ENCODE measurements around the gene NUTM2D.
"Not testable (repeated sequence)": the region's sequence is repeated elsewhere in the genome, so short reads cannot be mapped to it uniquely, and the experiment has no call there.

NUTM2D gene

GRCh38 chr10:87342711-87343258, 14.8 kb upstream of the NUTM2D start:
- H3K27ac Mint-ChIP-seq = peak overlapping the region; percentile 98 to 100 (median 98)
- not testable (repeated sequence) for H3K9me3 Mint-ChIP-seq; H3K36me3 Mint-ChIP-seq (ENCODE audit: low read depth); H3K27me3 Mint-ChIP-seq (ENCODE audit: low read depth)
- H3K4me1 Mint-ChIP-seq = peaks cover 27% of the 10 kb centered on the region
- peak; percentile 28 to 41 (median 39) for TF ChIP-seq CTCF (IDR thresholded peaks at IDR 0.05; ENCODE audit: unreplicated experiment in 3 of 3)
- H3K4me3 Mint-ChIP-seq = peak overlapping the region; percentile 87 to 97 (median 95)

- peaks cover 11% of the 10 kb centered on the region for H3K4me1 Mint-ChIP-seq
- H3K4me3 Mint-ChIP-seq; H3K36me3 Mint-ChIP-seq (ENCODE audit: low read depth); H3K27ac Mint-ChIP-seq; H3K9me3 Mint-ChIP-seq; H3K27me3 Mint-ChIP-seq (ENCODE audit: low read depth): not testable (repeated sequence)
These were observed 11.8 kb upstream of the NUTM2D start for GRCh38 chr10:87345743-87346142.

- not testable (repeated sequence) for H3K27me3 Mint-ChIP-seq (ENCODE audit: low read depth); H3K27ac Mint-ChIP-seq; H3K36me3 Mint-ChIP-seq (ENCODE audit: low read depth); H3K9me3 Mint-ChIP-seq; H3K4me3 Mint-ChIP-seq; H3K4me1 Mint-ChIP-seq
These were observed 7.4 kb upstream of the NUTM2D start for GRCh38 chr10:87350161-87350560.

- H3K27ac Mint-ChIP-seq; H3K36me3 Mint-ChIP-seq (ENCODE audit: low read depth); H3K4me1 Mint-ChIP-seq; H3K4me3 Mint-ChIP-seq; H3K27me3 Mint-ChIP-seq (ENCODE audit: low read depth); H3K9me3 Mint-ChIP-seq: not testable (repeated sequence)
These were observed 4.7 kb upstream of the NUTM2D start for GRCh38 chr10:87352825-87353224.

GRCh38 chr10:87355110-87355509, 2.4 kb upstream of the NUTM2D start:
- not testable (repeated sequence) for H3K36me3 Mint-ChIP-seq (ENCODE audit: low read depth); H3K4me3 Mint-ChIP-seq; H3K27ac Mint-ChIP-seq; H3K4me1 Mint-ChIP-seq; H3K9me3 Mint-ChIP-seq; H3K27me3 Mint-ChIP-seq (ENCODE audit: low read depth)

GRCh38 chr10:87358159-87358558, 615 bp downstream of the NUTM2D start:
- H3K9me3 Mint-ChIP-seq; H3K4me3 Mint-ChIP-seq; H3K4me1 Mint-ChIP-seq; H3K36me3 Mint-ChIP-seq (ENCODE audit: low read depth); H3K27me3 Mint-ChIP-seq (ENCODE audit: low read depth); H3K27ac Mint-ChIP-seq: not testable (repeated sequence)

- not testable (repeated sequence) for H3K27ac Mint-ChIP-seq; H3K36me3 Mint-ChIP-seq (ENCODE audit: low read depth); H3K9me3 Mint-ChIP-seq; H3K4me3 Mint-ChIP-seq; H3K4me1 Mint-ChIP-seq; H3K27me3 Mint-ChIP-seq (ENCODE audit: low read depth)
These were observed 12.1 kb downstream of the NUTM2D start for GRCh38 chr10:87369514-87370112.

- not testable (repeated sequence) for H3K4me1 Mint-ChIP-seq; H3K36me3 Mint-ChIP-seq (ENCODE audit: low read depth); H3K9me3 Mint-ChIP-seq; H3K27me3 Mint-ChIP-seq (ENCODE audit: low read depth); H3K27ac Mint-ChIP-seq; H3K4me3 Mint-ChIP-seq
These were observed 16.5 kb downstream of the NUTM2D start for GRCh38 chr10:87374091-87374490.

GRCh38 chr10:87379115-87379514, 21.6 kb downstream of the NUTM2D start:
- H3K27me3 Mint-ChIP-seq (ENCODE audit: low read depth); H3K9me3 Mint-ChIP-seq; H3K27ac Mint-ChIP-seq; H3K4me1 Mint-ChIP-seq; H3K36me3 Mint-ChIP-seq (ENCODE audit: low read depth); H3K4me3 Mint-ChIP-seq: not testable (repeated sequence)

GRCh38 chr10:87383149-87383857, 25.8 kb downstream of the NUTM2D start:
- H3K4me1 Mint-ChIP-seq; H3K27ac Mint-ChIP-seq; H3K36me3 Mint-ChIP-seq (ENCODE audit: low read depth); H3K27me3 Mint-ChIP-seq (ENCODE audit: low read depth); H3K9me3 Mint-ChIP-seq; H3K4me3 Mint-ChIP-seq: not testable (repeated sequence)

- not testable (repeated sequence) for H3K27ac Mint-ChIP-seq; H3K27me3 Mint-ChIP-seq (ENCODE audit: low read depth); H3K4me3 Mint-ChIP-seq; H3K36me3 Mint-ChIP-seq (ENCODE audit: low read depth); H3K9me3 Mint-ChIP-seq; H3K4me1 Mint-ChIP-seq
These were observed 26.7 kb downstream of the NUTM2D start for GRCh38 chr10:87384283-87384682.

GRCh38 chr10:87385762-87386360, 28.3 kb downstream of the NUTM2D start:
- not testable (repeated sequence) for H3K9me3 Mint-ChIP-seq; H3K27me3 Mint-ChIP-seq (ENCODE audit: low read depth); H3K4me1 Mint-ChIP-seq; H3K36me3 Mint-ChIP-seq (ENCODE audit: low read depth); H3K4me3 Mint-ChIP-seq
- H3K27ac Mint-ChIP-seq = peak overlapping the region in 1 of 3 experiments; percentile 49

- not testable (repeated sequence) for H3K36me3 Mint-ChIP-seq (ENCODE audit: low read depth); H3K27ac Mint-ChIP-seq; H3K27me3 Mint-ChIP-seq (ENCODE audit: low read depth); H3K4me3 Mint-ChIP-seq; H3K9me3 Mint-ChIP-seq; H3K4me1 Mint-ChIP-seq
These were observed 33.8 kb downstream of the NUTM2D start for GRCh38 chr10:87391360-87391759.

- H3K27ac Mint-ChIP-seq; H3K36me3 Mint-ChIP-seq (ENCODE audit: low read depth); H3K27me3 Mint-ChIP-seq (ENCODE audit: low read depth); H3K4me3 Mint-ChIP-seq; H3K4me1 Mint-ChIP-seq; H3K9me3 Mint-ChIP-seq: not testable (repeated sequence)
These were observed 38.7 kb downstream of the NUTM2D start for GRCh38 chr10:87396206-87396605.
